A673 (cell line): ENCODE results near the gene RAPGEF2.

ENCODE experiments used
- EZH2 ChIP-seq: fragments of 200-600 bp; sonication (generic); IDR thresholded peaks from 2 replicates; pipeline ENCODE4 v1.6.1; 2017; ENCODE audit warnings: borderline replicate concordance, low read depth, mild to moderate bottlenecking, mixed read lengths, antibody characterized with exemption, low read length; ENCODE audit not compliant: poor library complexity, severe bottlenecking
- TF ChIP-seq, protein P1 (sequence below): fragments of 300-800, 200-600 bp; sonication (generic); conservative IDR thresholded peaks from 2 replicates; pipeline ENCODE4 v1.5.1; 2017; ENCODE audit warnings: low read depth, mild to moderate bottlenecking, antibody characterized with exemption, low read length, moderate library complexity, mixed read lengths

DNA sequence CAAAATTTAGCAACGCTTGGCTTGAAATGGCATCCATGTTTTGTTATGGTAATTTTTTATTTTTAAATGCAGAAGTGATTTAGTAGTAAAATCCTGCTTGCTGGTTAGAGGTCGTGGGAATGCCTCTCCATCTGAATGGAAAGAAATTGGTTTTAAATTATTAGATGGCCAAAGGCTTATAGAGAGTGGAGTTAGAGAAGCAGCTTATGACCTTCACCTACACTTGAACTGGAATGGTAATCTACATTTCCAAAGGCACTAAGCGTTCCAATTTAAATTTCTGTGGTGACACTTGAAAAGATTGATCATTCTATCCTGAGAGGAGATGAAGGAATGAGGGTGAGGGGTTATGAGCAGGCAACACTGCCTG, 280.7 kb downstream of the RAPGEF2 start:
- TF ChIP-seq, protein P1, sequence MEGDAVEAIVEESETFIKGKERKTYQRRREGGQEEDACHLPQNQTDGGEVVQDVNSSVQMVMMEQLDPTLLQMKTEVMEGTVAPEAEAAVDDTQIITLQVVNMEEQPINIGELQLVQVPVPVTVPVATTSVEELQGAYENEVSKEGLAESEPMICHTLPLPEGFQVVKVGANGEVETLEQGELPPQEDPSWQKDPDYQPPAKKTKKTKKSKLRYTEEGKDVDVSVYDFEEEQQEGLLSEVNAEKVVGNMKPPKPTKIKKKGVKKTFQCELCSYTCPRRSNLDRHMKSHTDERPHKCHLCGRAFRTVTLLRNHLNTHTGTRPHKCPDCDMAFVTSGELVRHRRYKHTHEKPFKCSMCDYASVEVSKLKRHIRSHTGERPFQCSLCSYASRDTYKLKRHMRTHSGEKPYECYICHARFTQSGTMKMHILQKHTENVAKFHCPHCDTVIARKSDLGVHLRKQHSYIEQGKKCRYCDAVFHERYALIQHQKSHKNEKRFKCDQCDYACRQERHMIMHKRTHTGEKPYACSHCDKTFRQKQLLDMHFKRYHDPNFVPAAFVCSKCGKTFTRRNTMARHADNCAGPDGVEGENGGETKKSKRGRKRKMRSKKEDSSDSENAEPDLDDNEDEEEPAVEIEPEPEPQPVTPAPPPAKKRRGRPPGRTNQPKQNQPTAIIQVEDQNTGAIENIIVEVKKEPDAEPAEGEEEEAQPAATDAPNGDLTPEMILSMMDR: no peak
- TF ChIP-seq EZH2: no peak
